HPDE6-E6E7 (cell line): ENCODE data around the gene CIITA.
A peak's percentile ranks its signal among the peaks of the same experiment; 100 is the strongest.

Experiments
- DNase-seq: peaks from one replicate; pipeline ENCODE4 v3.0.0; 2011; ENCODE audit warnings: missing footprints; ENCODE audit errors: extremely low spot score

Gene CIITA

GRCh38 chr16:10852286-10852685 is 24.7 kb upstream of the CIITA start:
- no peak for DNase-seq

GRCh38 chr16:10852948-10853347 is 24.1 kb upstream of the CIITA start:
- no peak for DNase-seq

DNA sequence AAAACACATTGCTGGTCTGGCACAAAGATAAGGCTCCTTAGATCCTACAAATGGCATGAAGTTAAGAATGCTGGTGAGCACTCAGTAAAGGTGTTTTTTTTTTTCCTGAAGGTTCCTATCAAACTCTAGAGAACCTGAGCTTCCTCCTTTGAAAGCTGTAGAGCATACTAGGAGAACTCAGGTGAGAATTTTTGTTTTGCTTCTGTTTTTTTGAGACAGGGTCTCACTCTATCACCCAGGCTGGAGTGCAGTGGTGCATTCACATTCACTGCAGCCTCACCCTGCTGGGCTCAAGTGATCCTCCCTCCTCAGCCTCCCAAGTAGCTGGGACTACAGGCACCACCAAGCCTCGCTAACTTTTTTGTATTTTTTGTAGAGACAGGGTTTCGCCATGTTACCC is 21.0 kb upstream of the CIITA start:
- no peak for DNase-seq

GRCh38 chr16:10858203-10858602 is 18.8 kb upstream of the CIITA start:
- DNase-seq = no peak

DNA sequence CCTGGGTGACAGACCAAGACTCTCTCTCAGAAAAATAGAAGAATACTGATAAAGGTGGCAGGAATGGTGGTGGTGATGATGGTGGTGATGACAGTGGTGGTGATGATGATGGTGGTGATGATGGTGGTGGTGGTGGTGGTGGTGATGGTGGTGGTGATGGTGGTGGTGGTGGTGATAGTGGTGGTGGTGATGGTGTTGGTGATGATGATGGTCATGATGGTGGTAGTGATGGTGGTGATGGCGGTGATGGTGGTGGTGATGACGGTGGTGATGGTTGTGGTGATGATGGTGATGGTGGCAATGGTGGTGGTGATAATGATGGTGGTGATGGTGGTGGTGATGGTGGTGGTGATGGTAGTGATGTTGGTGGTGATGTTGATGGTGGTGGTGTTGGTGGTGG is 18.0 kb upstream of the CIITA start:
- DNase-seq = no peak

GRCh38 chr16:10859658-10860057 is 17.3 kb upstream of the CIITA start:
- DNase-seq = peak; percentile 54

- peak; percentile 73 for DNase-seq
These were observed 14.6 kb upstream of the CIITA start for GRCh38 chr16:10862438-10862837.

- no peak for DNase-seq
These were observed 10.7 kb upstream of the CIITA start for GRCh38 chr16:10865991-10866966.

- DNase-seq = no peak
These were observed 9.8 kb upstream of the CIITA start for GRCh38 chr16:10867199-10867598.

DNA sequence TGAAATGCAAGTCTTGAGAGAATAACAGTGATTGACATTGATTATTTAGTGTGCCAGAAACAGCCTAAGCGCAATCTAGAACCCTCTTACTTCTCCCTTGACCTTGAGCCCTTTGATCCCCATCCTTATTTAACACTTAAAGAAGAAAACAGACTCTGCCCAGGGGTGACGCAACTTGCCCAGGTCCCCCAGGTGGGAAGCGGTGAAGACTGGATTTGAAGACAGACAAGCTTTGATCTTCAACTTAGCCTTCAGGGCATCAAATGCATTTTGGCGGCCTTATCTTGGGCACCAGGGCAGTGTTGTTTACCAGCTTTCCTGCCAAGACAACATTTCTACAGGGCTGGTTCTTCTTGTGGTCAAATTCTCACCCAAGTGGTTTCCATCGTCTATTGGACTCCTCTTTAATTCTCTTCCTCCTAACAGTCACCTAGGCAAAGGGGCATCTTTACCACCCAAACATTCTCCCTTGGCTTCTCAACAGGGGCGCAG is 8.9 kb upstream of the CIITA start:
- DNase-seq = no peak

DNA sequence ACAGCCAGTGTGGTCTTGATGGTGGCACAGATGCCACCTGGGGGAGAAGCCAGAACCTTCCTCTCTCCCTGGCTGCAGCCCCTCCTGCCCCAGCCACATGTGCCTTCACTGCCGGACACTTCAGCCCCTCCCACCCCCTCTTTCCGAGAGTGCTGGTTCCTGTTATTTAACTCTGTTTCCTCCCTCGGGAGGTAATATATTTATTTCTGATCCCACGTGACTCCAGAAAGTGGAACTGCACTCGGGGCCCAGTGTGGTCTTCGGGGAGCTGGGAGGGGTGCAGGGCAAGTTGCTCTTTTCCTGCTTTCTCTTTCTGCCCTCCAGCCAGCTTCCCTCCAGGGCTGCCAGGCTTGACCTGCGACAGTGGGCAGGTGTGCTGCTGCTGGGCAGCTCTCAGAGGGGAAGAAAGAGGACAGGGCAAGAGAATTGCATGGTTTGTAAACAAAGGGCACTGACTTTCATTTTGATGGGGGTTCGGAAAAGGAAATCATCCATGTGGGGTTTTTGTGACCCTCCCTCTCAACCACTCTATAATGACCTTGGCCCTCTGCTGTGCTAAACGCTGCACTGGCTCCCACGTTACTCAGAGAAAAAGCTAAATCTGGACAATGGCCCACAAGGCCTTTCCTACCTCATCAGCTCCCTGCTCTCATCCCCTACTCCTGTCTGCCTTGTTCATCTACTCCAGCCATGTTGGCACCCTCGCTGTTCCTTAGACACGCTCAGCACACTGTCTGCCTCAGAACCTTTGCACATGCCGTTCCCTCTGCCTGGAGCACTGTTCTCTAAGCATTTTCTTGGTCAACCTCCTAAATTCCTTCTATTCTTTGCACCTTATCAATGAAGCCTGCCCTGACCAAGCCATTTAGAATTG is 8.2 kb upstream of the CIITA start:
- no peak for DNase-seq

DNA sequence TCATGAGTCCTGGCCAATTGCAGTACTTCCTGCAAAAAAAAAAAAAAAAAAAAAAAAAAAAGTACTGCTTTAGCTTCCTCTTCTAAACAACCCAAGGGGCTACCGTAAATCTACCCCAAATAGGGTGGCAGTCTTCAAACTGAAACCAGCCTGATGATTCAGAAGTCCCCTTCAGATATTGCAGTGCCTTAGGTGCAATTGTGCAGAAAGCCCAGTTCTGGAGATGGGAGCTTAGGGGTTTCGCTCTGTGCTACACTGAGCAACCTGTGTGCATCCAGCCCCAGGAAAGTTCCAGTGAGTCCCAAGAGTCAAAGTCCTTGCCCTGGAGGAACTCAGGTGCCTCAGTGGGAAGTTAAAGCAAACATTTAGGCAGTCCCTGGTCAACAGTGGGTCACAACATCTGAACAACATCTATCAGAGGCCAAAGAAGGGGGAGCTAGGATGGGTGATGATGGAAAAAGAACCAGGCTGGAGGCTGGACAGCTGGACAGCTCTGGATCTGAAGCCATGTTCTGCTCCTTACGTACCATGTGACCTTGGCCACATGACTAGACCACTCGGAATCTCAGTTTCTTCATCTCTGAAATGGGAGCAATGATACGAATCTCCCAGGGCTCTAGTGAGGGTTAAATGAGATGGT is 6.7 kb upstream of the CIITA start:
- no peak for DNase-seq

GRCh38 chr16:10870808-10871156 is 6.2 kb upstream of the CIITA start:
- no peak for DNase-seq

DNA sequence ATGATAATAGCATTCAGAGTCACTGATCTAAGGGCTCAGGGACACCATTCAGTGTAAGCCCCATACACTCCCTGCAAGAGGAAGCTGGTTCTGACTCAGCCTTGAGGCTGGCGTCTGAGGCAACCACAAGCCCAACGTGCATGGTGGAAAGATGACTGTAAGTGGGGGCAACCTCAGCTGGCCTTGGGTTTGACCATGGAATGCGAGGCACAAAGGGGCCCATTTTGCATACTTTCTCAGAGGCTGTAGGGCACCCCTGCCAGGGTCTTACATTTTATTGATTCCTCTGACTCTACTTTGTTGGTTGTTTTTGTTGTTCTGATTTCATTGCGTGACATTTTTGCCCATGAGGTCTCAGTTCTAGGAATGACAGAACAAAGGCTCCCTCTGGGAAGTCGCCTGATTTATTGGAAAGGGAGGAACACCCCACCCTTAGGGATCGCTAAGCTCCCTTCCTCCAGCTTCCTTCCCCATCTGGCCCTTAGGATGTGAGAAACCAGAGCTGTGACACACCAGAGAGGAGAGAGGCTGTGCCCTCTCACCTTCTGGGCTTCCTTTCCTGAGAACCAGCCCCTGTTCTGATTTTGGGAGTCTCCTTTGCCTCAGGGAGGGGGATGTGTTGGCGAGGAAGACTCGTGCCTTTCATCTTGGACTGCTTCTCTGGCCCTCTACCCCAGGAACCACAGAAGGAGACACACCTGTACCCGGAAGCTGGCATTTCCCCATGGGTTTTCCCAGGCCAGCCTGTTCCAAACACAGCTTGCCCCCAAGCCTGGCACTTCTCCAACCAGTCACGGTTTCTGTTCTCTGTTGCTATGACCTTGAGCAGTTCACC is 5.6 kb upstream of the CIITA start:
- DNase-seq = peak; percentile 70

DNA sequence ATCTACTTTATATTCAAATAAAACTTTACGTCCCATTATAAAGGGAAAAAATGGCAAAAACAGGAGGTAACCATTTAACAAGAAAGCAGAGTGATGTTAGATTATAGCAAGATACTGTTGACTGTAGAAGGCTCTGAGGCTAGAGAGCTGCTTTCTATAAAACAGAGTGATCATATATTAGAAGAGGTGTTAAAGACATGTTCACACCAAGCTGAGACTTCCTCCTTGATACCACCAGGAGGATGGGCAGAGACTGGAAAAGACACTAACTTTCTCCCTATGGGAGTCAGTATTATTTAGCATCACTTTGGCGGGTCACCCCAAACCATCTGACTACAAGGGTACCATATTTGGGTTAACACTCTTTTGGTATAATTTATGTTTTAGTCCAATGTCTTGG is 687 bp upstream of the CIITA start:
- no peak for DNase-seq

GRCh38 chr16:10877472-10877946 is 507 bp downstream of the CIITA start:
- DNase-seq = no peak

- DNase-seq = peak; percentile 23
These were observed 1.3 kb downstream of the CIITA start for GRCh38 chr16:10878328-10878643.

DNA sequence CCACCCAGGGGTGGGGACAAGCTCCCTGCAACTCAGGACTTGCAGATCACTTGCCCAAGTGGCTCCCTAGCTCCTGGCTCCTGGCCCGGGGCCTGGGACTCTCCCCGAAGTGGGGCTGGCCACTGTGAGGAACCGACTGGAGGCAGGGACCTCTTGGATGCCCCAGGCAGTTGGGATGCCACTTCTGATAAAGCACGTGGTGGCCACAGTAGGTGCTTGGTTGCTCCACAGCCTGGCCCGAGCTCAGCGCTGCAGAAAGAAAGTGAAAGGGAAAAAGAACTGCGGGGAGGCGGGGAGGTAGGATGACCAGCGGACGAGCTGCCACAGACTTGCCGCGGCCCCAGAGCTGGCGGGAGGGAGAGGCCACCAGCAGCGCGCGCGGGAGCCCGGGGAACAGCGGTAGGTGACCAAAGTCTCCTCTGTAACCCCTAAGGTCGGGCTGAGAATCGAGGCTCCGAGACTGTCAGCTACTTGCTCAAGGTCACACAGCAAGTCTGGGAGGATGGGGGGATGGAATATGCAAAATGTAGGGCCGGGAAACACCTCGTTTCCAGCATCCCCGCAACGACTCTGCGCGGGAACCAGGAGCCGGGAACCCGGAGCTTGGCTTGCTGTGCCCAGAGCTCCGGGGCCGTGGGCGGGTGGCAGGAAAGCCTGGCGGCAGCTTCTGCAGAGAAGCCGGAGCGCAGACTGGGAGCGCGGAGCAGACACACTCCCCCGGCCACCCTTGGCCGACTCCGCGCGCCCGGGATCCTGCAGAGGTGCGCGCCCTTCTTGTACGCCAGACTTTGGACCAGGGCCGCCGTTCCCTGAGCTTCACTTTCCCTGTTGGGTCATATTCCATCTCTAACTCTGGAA is 1.9 kb downstream of the CIITA start:
- peak; percentile 60 for DNase-seq

GRCh38 chr16:10879681-10880589 is 2.9 kb downstream of the CIITA start:
- no peak for DNase-seq
